Measurements from ENCODE around the gene REC8.
"Not testable (repeated sequence)": the region's sequence is repeated elsewhere in the genome, so short reads cannot be mapped to it uniquely, and the experiment has no call there.

REC8 gene

DNA sequence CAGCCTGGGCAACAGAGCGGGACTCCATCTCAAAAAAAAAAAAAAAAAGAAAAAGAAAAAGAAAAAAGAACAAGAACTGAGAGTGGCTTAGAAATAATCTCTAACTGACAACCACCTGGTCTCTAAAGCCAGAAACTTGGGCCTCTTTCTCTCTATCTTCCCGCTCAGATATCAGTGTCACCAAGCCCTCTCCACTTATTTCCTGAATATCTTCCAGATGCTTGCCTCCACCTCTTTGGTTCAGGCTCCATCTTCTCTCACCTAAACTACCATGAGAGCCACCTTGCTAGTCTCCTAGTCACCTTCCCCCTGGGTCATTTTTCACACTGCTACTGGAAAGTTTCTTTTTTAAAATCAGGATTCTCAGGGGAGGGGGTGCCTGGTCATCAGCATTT, 25.2 kb downstream of the REC8 start:
- H3K27ac ChIP-seq (ENCODE audit: low read depth, low read length): no peak overlapping the region
- H3K27me3 ChIP-seq (ENCODE audit: control insufficient read depth, insufficient read depth, low read length): no peaks in the 10 kb centered on the region
- peaks cover 14% of the 10 kb centered on the region for H3K36me3 ChIP-seq (ENCODE audit: control insufficient read depth, insufficient read depth, low read length)
- no peak overlapping the region for H3K4me3 ChIP-seq (ENCODE audit: low read depth, low read length)
- H3K9ac ChIP-seq (ENCODE audit: low read depth, low read length): no peak overlapping the region
- peaks cover 7% of the 10 kb centered on the region; the same call in 1 of the 2 replicates for H3K9me3 ChIP-seq (ENCODE audit: control insufficient read depth, insufficient read depth, low read length)
- peaks cover 11% of the 10 kb centered on the region; the same call in 1 of the 2 replicates for H3K4me1 ChIP-seq (ENCODE audit: control insufficient read depth, insufficient read depth, low read length)

GRCh38 chr14:24198814-24199524, 27.1 kb downstream of the REC8 start:
- Histone ChIP-seq H3K36me3 (ENCODE audit: control insufficient read depth, insufficient read depth, low read length) (0 out of 2 replicates have a peak, but pooled peaks cover 3% of the 10 kb centered on the region), H3K9me3 (ENCODE audit: control insufficient read depth, insufficient read depth, low read length) (peaks cover 7% of the 10 kb centered on the region; the same call in 1 of the 2 replicates), H3K27ac (ENCODE audit: low read depth, low read length) (no peak overlapping the region), H3K27me3 (ENCODE audit: control insufficient read depth, insufficient read depth, low read length) (no peaks in the 10 kb centered on the region), H3K4me3 (ENCODE audit: low read depth, low read length) (no peak overlapping the region), H3K9ac (ENCODE audit: low read depth, low read length) (no peak overlapping the region), H3K4me1 (ENCODE audit: control insufficient read depth, insufficient read depth, low read length) (peaks cover 16% of the 10 kb centered on the region)

- H3K27me3 ChIP-seq (ENCODE audit: control insufficient read depth, insufficient read depth, low read length); H3K4me1 ChIP-seq (ENCODE audit: control insufficient read depth, insufficient read depth, low read length); H3K9me3 ChIP-seq (ENCODE audit: control insufficient read depth, insufficient read depth, low read length); H3K9ac ChIP-seq (ENCODE audit: low read depth, low read length): not testable (repeated sequence)
- peak overlapping the region; percentile 37; the same call in 1 of the 2 replicates for H3K4me3 ChIP-seq (ENCODE audit: low read depth, low read length)
- H3K36me3 ChIP-seq (ENCODE audit: control insufficient read depth, insufficient read depth, low read length): peaks cover 27% of the 10 kb centered on the region
- H3K27ac ChIP-seq (ENCODE audit: low read depth, low read length): peak overlapping the region; percentile 83
These were observed 30.7 kb downstream of the REC8 start for GRCh38 chr14:24202538-24202937.

DNA sequence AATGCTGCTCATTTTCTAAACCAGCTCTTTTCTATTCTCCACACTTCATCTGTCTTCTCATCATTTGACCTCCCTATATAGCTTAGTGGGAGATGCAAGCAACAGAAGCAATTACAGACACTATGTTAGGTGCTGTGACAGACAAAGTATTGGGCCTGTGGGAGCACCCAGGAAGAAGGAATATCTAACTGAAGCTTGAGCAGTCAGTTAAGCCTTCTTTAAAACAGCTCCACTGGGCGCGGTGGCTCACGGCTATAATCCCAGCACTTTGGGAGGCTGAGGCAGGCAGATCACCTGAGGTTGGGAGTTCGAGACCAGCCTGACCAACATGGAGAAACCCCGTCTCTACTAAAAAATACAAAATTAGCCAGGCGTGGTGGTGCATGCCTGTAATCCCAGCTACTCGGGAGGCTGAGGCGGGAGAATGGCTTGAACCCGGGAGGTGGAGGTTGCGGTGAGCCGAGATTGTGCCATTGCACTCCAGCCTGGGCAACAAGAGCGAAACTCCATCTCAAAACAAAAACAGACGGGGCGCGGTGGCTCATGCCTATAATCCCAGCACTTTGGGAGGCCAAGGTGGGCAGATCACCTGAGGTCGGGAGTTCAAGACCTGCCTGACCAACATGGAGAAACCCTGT, 31.5 kb downstream of the REC8 start:
- H3K4me3 ChIP-seq (ENCODE audit: low read depth, low read length): peak overlapping the region; percentile 35
- H3K4me1 ChIP-seq (ENCODE audit: control insufficient read depth, insufficient read depth, low read length); H3K27me3 ChIP-seq (ENCODE audit: control insufficient read depth, insufficient read depth, low read length); H3K9ac ChIP-seq (ENCODE audit: low read depth, low read length); H3K9me3 ChIP-seq (ENCODE audit: control insufficient read depth, insufficient read depth, low read length): not testable (repeated sequence)
- peak overlapping the region; percentile 83 for H3K27ac ChIP-seq (ENCODE audit: low read depth, low read length)
- peaks cover 35% of the 10 kb centered on the region for H3K36me3 ChIP-seq (ENCODE audit: control insufficient read depth, insufficient read depth, low read length)

DNA sequence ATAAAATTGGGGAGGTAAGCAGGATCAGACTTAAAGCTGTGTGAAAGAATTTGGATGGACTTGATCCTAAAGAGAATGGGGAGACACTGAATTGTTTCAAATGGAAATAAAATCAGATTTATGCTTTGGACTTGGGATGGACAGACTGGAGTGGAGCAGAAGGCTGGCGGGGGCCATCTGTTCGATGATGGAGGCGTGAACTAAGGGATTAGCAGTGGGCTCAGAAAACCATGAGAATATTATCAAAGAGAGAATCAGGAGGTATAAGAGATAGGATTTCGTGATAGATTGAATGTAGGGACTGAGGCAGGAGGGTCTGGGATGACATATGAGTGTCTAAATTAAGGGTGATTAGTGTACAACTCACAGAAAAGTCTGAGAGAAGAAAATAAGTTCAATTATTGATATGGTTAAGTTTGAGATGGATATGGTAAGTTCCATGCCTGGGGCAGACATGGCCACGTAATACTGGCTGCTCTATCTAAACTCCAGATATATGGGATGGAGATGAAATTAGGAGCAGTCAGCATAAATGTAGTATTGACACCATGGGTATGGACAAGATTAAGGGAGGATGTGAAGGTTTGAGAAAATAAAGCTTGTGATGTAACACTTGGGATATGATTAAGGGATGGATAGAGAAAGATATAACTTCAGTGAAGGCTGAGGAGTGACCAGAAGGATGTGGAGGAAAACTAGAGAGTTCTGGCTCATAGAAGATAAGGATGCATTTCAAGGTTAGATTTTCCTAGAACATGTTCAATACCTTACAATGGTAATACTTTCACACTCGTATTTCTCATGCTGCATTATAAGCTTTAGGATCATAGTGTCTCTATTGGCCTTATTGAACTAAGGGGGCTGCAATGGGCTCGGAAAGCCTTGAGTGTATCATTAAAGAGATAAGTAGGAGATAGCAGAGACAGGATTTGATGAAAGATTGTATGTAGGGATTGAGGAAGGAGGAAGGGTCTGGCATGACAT, 32.6 kb downstream of the REC8 start:
- Histone ChIP-seq H3K9ac (ENCODE audit: low read depth, low read length) (no peak overlapping the region), H3K27me3 (ENCODE audit: control insufficient read depth, insufficient read depth, low read length) (no peaks in the 10 kb centered on the region), H3K36me3 (ENCODE audit: control insufficient read depth, insufficient read depth, low read length) (peaks cover 43% of the 10 kb centered on the region), H3K4me3 (ENCODE audit: low read depth, low read length) (no peak overlapping the region), H3K27ac (ENCODE audit: low read depth, low read length) (no peak overlapping the region), H3K4me1 (ENCODE audit: control insufficient read depth, insufficient read depth, low read length) (peaks cover 6% of the 10 kb centered on the region), H3K9me3 (ENCODE audit: control insufficient read depth, insufficient read depth, low read length) (peaks cover 7% of the 10 kb centered on the region; the same call in 1 of the 2 replicates)

- Histone ChIP-seq H3K9ac (ENCODE audit: low read depth, low read length) (no peak overlapping the region), H3K36me3 (ENCODE audit: control insufficient read depth, insufficient read depth, low read length) (peaks cover 61% of the 10 kb centered on the region), H3K4me1 (ENCODE audit: control insufficient read depth, insufficient read depth, low read length) (peaks cover 6% of the 10 kb centered on the region), H3K27me3 (ENCODE audit: control insufficient read depth, insufficient read depth, low read length) (no peaks in the 10 kb centered on the region), H3K9me3 (ENCODE audit: control insufficient read depth, insufficient read depth, low read length) (peaks cover 4% of the 10 kb centered on the region; the same call in 1 of the 2 replicates), H3K27ac (ENCODE audit: low read depth, low read length) (no peak overlapping the region), H3K4me3 (ENCODE audit: low read depth, low read length) (no peak overlapping the region)
These were observed 34.6 kb downstream of the REC8 start for GRCh38 chr14:24206260-24207103.

DNA sequence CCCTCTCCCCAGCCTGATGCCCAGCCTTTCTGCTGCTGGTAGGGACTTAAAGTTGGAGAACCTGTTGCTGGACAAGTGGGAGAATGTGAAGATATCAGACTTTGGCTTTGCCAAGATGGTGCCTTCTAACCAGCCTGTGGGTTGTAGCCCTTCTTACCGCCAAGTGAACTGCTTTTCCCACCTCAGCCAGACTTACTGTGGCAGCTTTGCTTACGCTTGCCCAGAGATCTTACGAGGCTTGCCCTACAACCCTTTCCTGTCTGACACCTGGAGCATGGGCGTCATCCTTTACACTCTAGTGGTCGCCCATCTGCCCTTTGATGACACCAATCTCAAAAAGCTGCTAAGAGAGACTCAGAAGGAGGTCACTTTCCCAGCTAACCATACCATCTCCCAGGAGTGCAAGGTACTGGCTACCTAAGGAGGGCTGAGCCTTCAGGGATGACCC, 35.2 kb downstream of the REC8 start:
- no peaks in the 10 kb centered on the region for H3K27me3 ChIP-seq (ENCODE audit: control insufficient read depth, insufficient read depth, low read length)
- no peak overlapping the region for H3K9ac ChIP-seq (ENCODE audit: low read depth, low read length)
- no peaks in the 10 kb centered on the region for H3K9me3 ChIP-seq (ENCODE audit: control insufficient read depth, insufficient read depth, low read length)
- H3K4me1 ChIP-seq (ENCODE audit: control insufficient read depth, insufficient read depth, low read length): peaks cover 6% of the 10 kb centered on the region
- no peak overlapping the region for H3K4me3 ChIP-seq (ENCODE audit: low read depth, low read length)
- H3K27ac ChIP-seq (ENCODE audit: low read depth, low read length): no peak overlapping the region
- H3K36me3 ChIP-seq (ENCODE audit: control insufficient read depth, insufficient read depth, low read length): peaks cover 59% of the 10 kb centered on the region

- Histone ChIP-seq H3K36me3 (ENCODE audit: control insufficient read depth, insufficient read depth, low read length) (peaks cover 59% of the 10 kb centered on the region), H3K4me3 (ENCODE audit: low read depth, low read length) (no peak overlapping the region)
These were observed 35.7 kb downstream of the REC8 start for GRCh38 chr14:24207625-24208024.

DNA sequence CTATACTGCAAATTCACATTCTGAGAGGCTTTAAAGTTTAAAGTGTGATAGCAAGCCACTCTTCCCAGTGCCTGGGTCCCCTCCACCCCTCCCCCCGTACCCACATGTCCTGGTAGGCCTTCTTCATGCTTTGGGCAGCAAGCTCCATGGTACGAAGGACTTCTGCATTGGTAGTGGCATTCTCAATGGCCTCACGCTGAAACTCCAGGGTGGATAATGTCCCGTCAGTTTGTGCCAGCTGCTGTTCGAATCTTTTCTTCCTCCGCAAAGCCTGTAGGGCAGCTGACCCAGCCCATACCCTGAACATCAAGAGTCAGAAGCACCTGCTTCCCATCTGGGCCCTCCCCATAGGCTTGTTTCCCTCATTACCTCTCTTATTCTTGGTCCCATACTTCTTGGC, 39.4 kb downstream of the REC8 start:
- no peak overlapping the region for H3K27ac ChIP-seq (ENCODE audit: low read depth, low read length)
- H3K9me3 ChIP-seq (ENCODE audit: control insufficient read depth, insufficient read depth, low read length): no peaks in the 10 kb centered on the region
- H3K4me3 ChIP-seq (ENCODE audit: low read depth, low read length): no peak overlapping the region
- peaks cover 52% of the 10 kb centered on the region for H3K36me3 ChIP-seq (ENCODE audit: control insufficient read depth, insufficient read depth, low read length)
- H3K27me3 ChIP-seq (ENCODE audit: control insufficient read depth, insufficient read depth, low read length): no peaks in the 10 kb centered on the region
- peaks cover 5% of the 10 kb centered on the region for H3K4me1 ChIP-seq (ENCODE audit: control insufficient read depth, insufficient read depth, low read length)
- H3K9ac ChIP-seq (ENCODE audit: low read depth, low read length): no peak overlapping the region

More at GRCh38 chr14:24207625-24208024, 35.7 kb downstream of the REC8 start:
- no peaks in the 10 kb centered on the region for H3K27me3 ChIP-seq (ENCODE audit: control insufficient read depth, insufficient read depth, low read length)
- no peak overlapping the region for H3K27ac ChIP-seq (ENCODE audit: low read depth, low read length)
- H3K4me1 ChIP-seq (ENCODE audit: control insufficient read depth, insufficient read depth, low read length): peaks cover 6% of the 10 kb centered on the region
- H3K9me3 ChIP-seq (ENCODE audit: control insufficient read depth, insufficient read depth, low read length): no peaks in the 10 kb centered on the region
- no peak overlapping the region for H3K9ac ChIP-seq (ENCODE audit: low read depth, low read length)
